H1 (cell line): Measurements from ENCODE around the gene SBSN. TPM values are rescaled to one million over a fixed set of nuclear protein-coding genes. Genes with fewer than 3 reads are reported as not detected.

Source experiments
- CEBPB ChIP-seq: IDR thresholded peaks from 2 replicates; pipeline ENCODE4 v1.6.1; 2012; ENCODE audit warnings: low read depth, low read length
- EGR1 ChIP-seq: IDR thresholded peaks from 2 replicates; pipeline ENCODE4 v1.6.1; 2011; ENCODE audit warnings: low read depth, low read length, borderline replicate concordance
- GTF2F1 ChIP-seq: IDR thresholded peaks from 2 replicates; pipeline ENCODE4 v1.6.1; 2012; ENCODE audit warnings: low read depth, low read length, improper control_type of control experiment, borderline replicate concordance
- POLR2AphosphoS5 ChIP-seq: IDR thresholded peaks from 2 replicates; pipeline ENCODE4 v1.6.1; 2011; ENCODE audit warnings: low read depth, low read length
- RAD21 ChIP-seq, 2 experiments: IDR thresholded peaks in 1 of 2; conservative IDR thresholded peaks in 1 of 2; 2 replicates each; pipeline ENCODE4 v1.6.1; 2011; ENCODE audit warnings: low read depth in 2 of 2, low read length in 2 of 2, improper control_type of control experiment in 1 of 2, inconsistent platforms in 1 of 2, mild to moderate bottlenecking in 1 of 2, moderate library complexity in 1 of 2
- TCF12 ChIP-seq: IDR thresholded peaks from 2 replicates; pipeline ENCODE4 v1.6.1; 2011; ENCODE audit warnings: low read depth, mild to moderate bottlenecking, low read length
- polyA plus RNA-seq, 7 experiments: library from polyadenylated mRNA; depleted of rRNA in 3 of 7; stranded (reverse) in 5 of 7; unstranded in 2 of 7; fragments of >200 nt in 5 of 7; fragments of 200-250 nt in 2 of 7; gene quantifications; 1 replicate in 5 of 7; 2 replicates in 1 of 7; 4 replicates in 1 of 7; pipeline versions ENCODE4 v1.2.1 to v1.2.3, GENCODE V29; 2011 to 2013; ENCODE audit warnings: missing spikeins in 2 of 7, mixed read lengths in 2 of 7
- total RNA-seq: library from RNA; stranded (reverse); fragmentation: NEBNext Ultra II Directional; extraction: Animal tissue kit (Norgen Biotek cat#: 25700); gene quantifications from 2 replicates; pipeline ENCODE4 v1.2.1, GENCODE V29; 2021
- TF ChIP-seq, protein P1 (sequence below), 3 experiments: IDR thresholded peaks; 1 replicate in 2 of 3; 2 replicates in 1 of 3; pipeline versions ENCODE4 v1.5.1 to v1.6.1; 2011; ENCODE audit warnings: low read length in 3 of 3, mild to moderate bottlenecking in 3 of 3, inconsistent platforms in 2 of 3, low read depth in 1 of 3, moderate library complexity in 1 of 3; ENCODE audit not compliant: insufficient read depth in 1 of 3; ENCODE audit errors: control extremely low read depth in 1 of 3

Gene SBSN
- total and polyA plus RNA-seq, 2 of the 8 experiments (the other 6 are each of a cell fraction or from before 2014, with no cell fraction given), result not detected

DNA sequence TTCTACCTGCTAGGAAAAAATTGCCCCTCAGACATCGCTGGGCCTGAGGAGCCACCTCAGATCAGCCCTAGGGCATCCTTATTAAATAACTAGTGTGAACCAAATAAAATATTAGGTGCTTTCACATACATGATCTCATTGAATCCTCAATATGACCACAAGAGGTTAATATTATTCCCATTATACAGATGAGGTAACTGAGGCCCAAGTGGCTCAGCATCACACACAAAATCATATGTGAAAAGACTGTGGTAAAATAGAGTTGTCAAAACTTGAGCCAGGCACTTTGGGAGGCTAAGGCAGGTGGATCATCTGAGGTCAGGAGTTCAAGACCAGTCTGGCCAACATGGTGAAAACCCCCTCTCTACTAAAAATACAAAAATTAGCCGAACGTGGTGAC, 11.8 kb downstream of the SBSN start (continued):
- TF ChIP-seq, protein P1, sequence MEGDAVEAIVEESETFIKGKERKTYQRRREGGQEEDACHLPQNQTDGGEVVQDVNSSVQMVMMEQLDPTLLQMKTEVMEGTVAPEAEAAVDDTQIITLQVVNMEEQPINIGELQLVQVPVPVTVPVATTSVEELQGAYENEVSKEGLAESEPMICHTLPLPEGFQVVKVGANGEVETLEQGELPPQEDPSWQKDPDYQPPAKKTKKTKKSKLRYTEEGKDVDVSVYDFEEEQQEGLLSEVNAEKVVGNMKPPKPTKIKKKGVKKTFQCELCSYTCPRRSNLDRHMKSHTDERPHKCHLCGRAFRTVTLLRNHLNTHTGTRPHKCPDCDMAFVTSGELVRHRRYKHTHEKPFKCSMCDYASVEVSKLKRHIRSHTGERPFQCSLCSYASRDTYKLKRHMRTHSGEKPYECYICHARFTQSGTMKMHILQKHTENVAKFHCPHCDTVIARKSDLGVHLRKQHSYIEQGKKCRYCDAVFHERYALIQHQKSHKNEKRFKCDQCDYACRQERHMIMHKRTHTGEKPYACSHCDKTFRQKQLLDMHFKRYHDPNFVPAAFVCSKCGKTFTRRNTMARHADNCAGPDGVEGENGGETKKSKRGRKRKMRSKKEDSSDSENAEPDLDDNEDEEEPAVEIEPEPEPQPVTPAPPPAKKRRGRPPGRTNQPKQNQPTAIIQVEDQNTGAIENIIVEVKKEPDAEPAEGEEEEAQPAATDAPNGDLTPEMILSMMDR (IDR thresholded peaks at IDR 0.05; ENCODE audit: control extremely low read depth in 1 of 3, insufficient read depth in 1 of 3, low read depth in 1 of 3, low read length in 3 of 3), result no peak
- TF ChIP-seq CEBPB (no peak), EGR1 (no peak), GTF2F1 (no peak), POLR2AphosphoS5 (no peak), RAD21 (IDR thresholded peaks at IDR 0.05 in 1 of 2, conservative IDR thresholded peaks at IDR 0.05 in 1 of 2; ENCODE audit: low read depth in 2 of 2, low read length in 2 of 2) (no peak), TCF12 (no peak)
